SK-N-SH treated with all-trans-retinoic acid at 6 μM for 48 hours (cell line): ENCODE measurements around the gene NR2C1.

Source experiments
- ATAC-seq: fragments of 200-7000 bp; cut with Tn5 transposase; 3 replicates; pipeline ENCODE4 v1.9.1; 2020; ENCODE audit warnings: mild to moderate bottlenecking, moderate library complexity
- ARNTL ChIP-seq: fragments of 450-650 bp; formaldehyde crosslinking; IDR thresholded peaks from 2 replicates; pipeline ENCODE4 v1.5.0; 2020; ENCODE audit warnings: low read depth, mild to moderate bottlenecking, moderate library complexity, borderline replicate concordance
- BACH2 ChIP-seq: fragments of 250-450 bp; sonication (Bioruptor Pico); IDR thresholded peaks from 2 replicates; pipeline ENCODE4 v1.9.0; 2021; ENCODE audit warnings: mild to moderate bottlenecking, borderline replicate concordance
- CREB5 ChIP-seq: fragments of 250-450 bp; sonication (Bioruptor Pico); IDR thresholded peaks from 2 replicates; pipeline ENCODE4 v1.5.1; 2020; ENCODE audit warnings: low read depth, mild to moderate bottlenecking, moderate library complexity
- CSDC2 ChIP-seq: fragments of 250-450 bp; sonication (Bioruptor Pico); IDR thresholded peaks from 2 replicates; pipeline ENCODE4 v1.5.0; 2020; ENCODE audit warnings: mild to moderate bottlenecking, moderate library complexity
- CSRNP3 ChIP-seq: fragments of 250-450 bp; sonication (Bioruptor Pico); IDR thresholded peaks from 2 replicates; pipeline ENCODE4 v1.5.1; 2021; ENCODE audit warnings: mild to moderate bottlenecking, moderate library complexity
- ESRRG ChIP-seq: fragments of 250-450 bp; sonication (Bioruptor Pico); IDR thresholded peaks from 2 replicates; pipeline ENCODE4 v1.6.1; 2021; ENCODE audit warnings: mild to moderate bottlenecking
- GLIS3 ChIP-seq: fragments of 250-450 bp; sonication (Bioruptor Pico); IDR thresholded peaks from 2 replicates; pipeline ENCODE4 v1.5.0; 2020; ENCODE audit warnings: mild to moderate bottlenecking, moderate library complexity
- ISL1 ChIP-seq: fragments of 250-450 bp; sonication (Bioruptor Pico); IDR thresholded peaks from 2 replicates; pipeline ENCODE4 v2.1.2; 2022; ENCODE audit warnings: mild to moderate bottlenecking, moderate library complexity
- OSR1 ChIP-seq: fragments of 250-450 bp; sonication (Bioruptor Pico); IDR thresholded peaks from 2 replicates; pipeline ENCODE4 v1.8.0; 2022; ENCODE audit warnings: moderate library complexity, mild to moderate bottlenecking, inconsistent platforms
- PATZ1 ChIP-seq: fragments of 250-450 bp; sonication (Bioruptor Pico); IDR thresholded peaks from 2 replicates; pipeline ENCODE4 v1.8.0; 2020; ENCODE audit warnings: mild to moderate bottlenecking, moderate library complexity, borderline replicate concordance
- POU6F1 ChIP-seq: fragments of 250-450 bp; sonication (Bioruptor Pico); IDR thresholded peaks from 2 replicates; pipeline ENCODE4 v1.8.0; 2021; ENCODE audit warnings: low read depth, mild to moderate bottlenecking, moderate library complexity, borderline replicate concordance
- PPARA ChIP-seq: fragments of 250-450 bp; sonication (Bioruptor Pico); IDR thresholded peaks from 2 replicates; pipeline ENCODE4 v1.5.0; 2020; ENCODE audit warnings: mild to moderate bottlenecking, borderline replicate concordance
- RARB ChIP-seq: fragments of 250-450 bp; sonication (Bioruptor Pico); IDR thresholded peaks from 2 replicates; pipeline ENCODE4 v1.8.0; 2021; ENCODE audit warnings: mild to moderate bottlenecking, moderate library complexity
- SNAI2 ChIP-seq: fragments of 250-450 bp; sonication (Bioruptor Pico); IDR thresholded peaks from 2 replicates; pipeline ENCODE4 v1.5.0; 2020; ENCODE audit warnings: mild to moderate bottlenecking, moderate library complexity
- TCF4 ChIP-seq: fragments of 250-450 bp; sonication (Bioruptor Pico); IDR thresholded peaks from 2 replicates; pipeline ENCODE4 v1.8.0; 2021; ENCODE audit warnings: mild to moderate bottlenecking, moderate library complexity, borderline replicate concordance
- TOX ChIP-seq: fragments of 250-450 bp; sonication (Bioruptor Pico); IDR thresholded peaks from 2 replicates; pipeline ENCODE4 v1.8.0; 2021; ENCODE audit warnings: mild to moderate bottlenecking, moderate library complexity, borderline replicate concordance
- TSHZ2 ChIP-seq: fragments of 250-450 bp; sonication (Bioruptor Pico); IDR thresholded peaks from 2 replicates; pipeline ENCODE4 v1.5.0; 2020; ENCODE audit warnings: mild to moderate bottlenecking, moderate library complexity
- ZC3H10 ChIP-seq: fragments of 250-450 bp; sonication (Bioruptor Pico); IDR thresholded peaks from 2 replicates; pipeline ENCODE4 v1.5.1; 2021; ENCODE audit warnings: mild to moderate bottlenecking, moderate library complexity
- ZFP3 ChIP-seq: fragments of 250-450 bp; sonication (Bioruptor Pico); IDR thresholded peaks from 2 replicates; pipeline ENCODE4 v1.5.0; 2020; ENCODE audit warnings: mild to moderate bottlenecking, moderate library complexity
- ZFP30 ChIP-seq: fragments of 450-650 bp; formaldehyde crosslinking; IDR thresholded peaks from 2 replicates; pipeline ENCODE4 v1.5.0; 2022; ENCODE audit warnings: mild to moderate bottlenecking, moderate library complexity
- ZNF565 ChIP-seq: fragments of 450-650 bp; formaldehyde crosslinking; conservative IDR thresholded peaks from 2 replicates; pipeline ENCODE4 v1.5.0; 2020; ENCODE audit warnings: low read depth, mild to moderate bottlenecking, moderate library complexity
- ZNF70 ChIP-seq: fragments of 450-650 bp; formaldehyde crosslinking; IDR thresholded peaks from 2 replicates; pipeline ENCODE4 v1.5.0; 2020; ENCODE audit warnings: mild to moderate bottlenecking, moderate library complexity

NR2C1 gene

GRCh38 chr12:94980577-94980976, 92.8 kb downstream of the NR2C1 start:
- ATAC-seq: no peak
- TF ChIP-seq POU6F1 (CRISPR knock-in tag): no peak
- no peak for TF ChIP-seq TCF4
- no peak for TF ChIP-seq TSHZ2
- no peak for TF ChIP-seq ARNTL (CRISPR knock-in tag)
- no peak for TF ChIP-seq ZFP30 (CRISPR knock-in tag)
- no peak for TF ChIP-seq PATZ1 (CRISPR knock-in tag)
- no peak for TF ChIP-seq ZC3H10 (CRISPR knock-in tag)
- TF ChIP-seq RARB: no peak
- TF ChIP-seq ISL1 (CRISPR knock-in tag): no peak
- TF ChIP-seq CSRNP3 (CRISPR knock-in tag): no peak
- TF ChIP-seq BACH2: no peak
- TF ChIP-seq TOX (CRISPR knock-in tag): no peak
- no peak for TF ChIP-seq GLIS3 (CRISPR knock-in tag)
- TF ChIP-seq ZFP3 (CRISPR knock-in tag): no peak
- no peak for TF ChIP-seq ESRRG (CRISPR knock-in tag)

GRCh38 chr12:94979941-94980340, 93.5 kb downstream of the NR2C1 start:
- no peak for ATAC-seq
- TF ChIP-seq POU6F1 (CRISPR knock-in tag): no peak
- no peak for TF ChIP-seq CREB5 (CRISPR knock-in tag)
- no peak for TF ChIP-seq BACH2
- TF ChIP-seq CSRNP3 (CRISPR knock-in tag): no peak
- TF ChIP-seq ZNF70: no peak
- TF ChIP-seq PPARA (CRISPR knock-in tag): no peak
- TF ChIP-seq SNAI2 (CRISPR knock-in tag): no peak
- no peak for TF ChIP-seq ZFP30 (CRISPR knock-in tag)
- no peak for TF ChIP-seq ZC3H10 (CRISPR knock-in tag)
- TF ChIP-seq TSHZ2: no peak
- no peak for TF ChIP-seq OSR1 (CRISPR knock-in tag)
- no peak for TF ChIP-seq GLIS3 (CRISPR knock-in tag)
- TF ChIP-seq RARB: no peak
- TF ChIP-seq ZNF565 (CRISPR knock-in tag): no peak
- no peak for TF ChIP-seq CSDC2 (CRISPR knock-in tag)
- no peak for TF ChIP-seq PATZ1 (CRISPR knock-in tag)
- TF ChIP-seq, all 23 proteins: peak for 0
